Measurements from ENCODE around the gene MBOAT7. TPM values are rescaled to one million over a fixed set of nuclear protein-coding genes. Genes with fewer than 3 reads are reported as not detected.

The MBOAT7 gene
- total RNA-seq, 2 donors from 2014 or later, result 40.5 to 98.9 TPM

- DNase-seq, result peak; percentile 100
- no peaks in the 10 kb centered on the region for H3K9me3 ChIP-seq
- TF ChIP-seq CTCF (IDR thresholded peaks at IDR 0.05) (peak in 5 of 7 experiments; percentile 7 to 54 (median 41)), POLR2A (IDR thresholded peaks at IDR 0.05) (peak; percentile 54 to 82 (median 79))
- H3K4me3 ChIP-seq, result peak within 1 kb of the TSS; percentile 30 to 59
- H3K36me3 ChIP-seq (replicated peaks in 1 of 2; ENCODE audit: insufficient read depth in 1 of 2, low read depth in 2 of 2), result peaks cover 5 to 11% of the 10 kb centered on the region in 2 donors
- H3K4me1 ChIP-seq, result peaks cover 46% of the 10 kb centered on the region
- 0% methylated on average over 70 to 72 of the region's 72 CpGs for WGBS, 2 donors
- intact Hi-C loops (cut with DNase I), result no loop called here
- H3K27ac ChIP-seq, result peak within 1 kb of the TSS; percentile 86 to 96 (median 93)
- ATAC-seq, result peak; percentile 93
- no peaks in the 10 kb centered on the region for H3K27me3 ChIP-seq
Measured at GRCh38 chr19:54159352-54160181, 29.8 kb downstream of the MBOAT7 start, which contains the start of gene LENG1. Gene LENG1, minus strand, starts transcription at chr19:54159721. Its CDS starts 26 bp downstream, at chr19:54159695.

DNA sequence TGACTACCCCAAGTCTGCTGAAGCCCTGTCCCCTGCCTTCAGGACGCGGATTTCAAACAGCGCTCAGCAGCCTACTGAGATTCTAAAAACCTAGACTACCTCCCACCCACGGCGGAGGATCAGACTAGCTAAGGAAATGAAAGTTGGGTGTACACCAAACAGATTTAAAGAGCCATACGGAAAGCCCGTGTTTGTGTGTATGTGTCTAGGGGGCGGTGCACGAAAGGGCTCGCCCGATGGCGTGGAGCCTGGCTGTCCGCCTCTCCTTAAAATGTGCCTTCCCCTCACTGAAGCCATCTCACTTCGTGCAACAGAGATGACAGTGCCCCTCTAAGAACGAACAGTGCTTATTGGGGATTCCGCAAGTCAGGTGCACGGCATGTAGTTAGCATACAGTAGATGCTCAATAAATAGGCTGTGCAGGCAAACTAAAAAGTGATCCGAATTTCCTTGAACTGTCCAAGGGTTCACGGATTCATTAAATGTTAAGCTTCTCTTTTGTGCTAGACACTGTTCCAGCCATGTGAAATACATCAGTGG, 30.5 kb downstream of the MBOAT7 start:
- TF ChIP-seq POLR2A (IDR thresholded peaks at IDR 0.05) (no peak), CTCF (IDR thresholded peaks at IDR 0.05) (no peak)
- no peaks in the 10 kb centered on the region for H3K27me3 ChIP-seq
- H3K27ac ChIP-seq, result peak overlapping the region; percentile 80 to 96 (median 93)
- H3K4me1 ChIP-seq, result peaks cover 42% of the 10 kb centered on the region
- H3K4me3 ChIP-seq, result peak overlapping the region; percentile 30 to 59
- intact Hi-C loops (cut with DNase I), result no loop called here
- no peaks in the 10 kb centered on the region for H3K9me3 ChIP-seq
- H3K36me3 ChIP-seq (replicated peaks in 1 of 2; ENCODE audit: insufficient read depth in 1 of 2, low read depth in 2 of 2), result peaks cover 5 to 13% of the 10 kb centered on the region in 2 donors
- WGBS, 2 donors, result 5 to 6% methylated on average over 7 to 19 of the region's 19 CpGs
- ATAC-seq (no peak), DNase-seq (no peak)

DNA sequence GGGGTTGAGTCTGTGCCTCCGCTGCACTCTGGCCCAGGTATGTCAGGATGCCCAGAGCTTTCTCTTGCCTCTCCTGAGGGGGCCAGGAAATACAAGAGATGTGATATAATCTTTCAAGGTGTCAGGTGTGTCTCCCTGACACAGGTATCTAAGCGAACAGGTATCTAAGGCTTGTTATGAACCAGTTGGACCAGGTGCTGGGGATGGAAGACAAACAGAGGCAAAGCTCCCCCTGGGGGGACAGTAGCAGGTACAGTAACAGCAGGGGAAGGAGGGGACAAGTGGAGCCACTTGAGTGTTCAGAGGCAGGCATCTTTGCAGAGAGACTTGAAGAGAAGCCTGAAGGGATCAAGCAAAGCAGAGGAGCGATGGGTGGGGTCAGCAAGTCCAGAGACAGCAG, 32.4 kb downstream of the MBOAT7 start:
- intact Hi-C loops (cut with DNase I), result no loop called here

GRCh38 chr19:54156490-54156889, 32.9 kb downstream of the MBOAT7 start:
- Histone ChIP-seq H3K4me3 (no peak overlapping the region), H3K36me3 (replicated peaks in 1 of 2; ENCODE audit: insufficient read depth in 1 of 2, low read depth in 2 of 2) (peaks cover 5 to 29% of the 10 kb centered on the region in 2 donors), H3K27ac (no peak overlapping the region), H3K9me3 (no peaks in the 10 kb centered on the region), H3K27me3 (no peaks in the 10 kb centered on the region), H3K4me1 (peaks cover 29% of the 10 kb centered on the region)
- ATAC-seq (no peak), DNase-seq (no peak)
- 67 to 77% methylated on average over 8 to 10 of the region's 11 CpGs for WGBS, 2 donors
- intact Hi-C loops (cut with DNase I), result no loop called here
- TF ChIP-seq CTCF (IDR thresholded peaks at IDR 0.05) (no peak), POLR2A (IDR thresholded peaks at IDR 0.05) (no peak)

More for the DNA sequence above, 32.4 kb downstream of the MBOAT7 start:
- WGBS, 2 donors, result 79 to 83% methylated on average over 3 of the region's 3 CpGs
- Histone ChIP-seq H3K4me1 (peaks cover 34% of the 10 kb centered on the region), H3K27ac (no peak overlapping the region), H3K4me3 (no peak overlapping the region), H3K27me3 (no peaks in the 10 kb centered on the region), H3K9me3 (no peaks in the 10 kb centered on the region), H3K36me3 (replicated peaks in 1 of 2; ENCODE audit: insufficient read depth in 1 of 2, low read depth in 2 of 2) (peaks cover 5 to 28% of the 10 kb centered on the region in 2 donors)
- TF ChIP-seq POLR2A (IDR thresholded peaks at IDR 0.05), result no peak
- no peak for TF ChIP-seq CTCF (IDR thresholded peaks at IDR 0.05)
- ATAC-seq, result no peak
- no peak for DNase-seq

All from body of pancreas (tissue), 4 donors.